T47D (cell line): ENCODE results near the gene C1QL1.
A peak's percentile ranks its signal among the peaks of the same experiment; 100 is the strongest.
"Not testable (repeated sequence)": the region's sequence is repeated elsewhere in the genome, so short reads cannot be mapped to it uniquely, and the experiment has no call there.

Experiments used
- DNase-seq, 2 experiments: peaks; one replicate each; pipeline versions ENCODE4 v3.0.0 to v3.0.0-alpha.2; 2011 to 2012; ENCODE audit warnings: low read depth in 1 of 2, low spot score in 1 of 2
- JUND ChIP-seq: IDR thresholded peaks from 2 replicates; pipeline ENCODE4 v1.6.1; 2012; ENCODE audit warnings: low read depth
- in situ Hi-C: cut with HindIII; loops from 2 replicates; pipeline ENCODE4 v1.10.0; 2016; ENCODE audit warnings: low sequenced_read_pairs, low pct_unique_long_range_greater_than_20kb

Gene C1QL1

DNA sequence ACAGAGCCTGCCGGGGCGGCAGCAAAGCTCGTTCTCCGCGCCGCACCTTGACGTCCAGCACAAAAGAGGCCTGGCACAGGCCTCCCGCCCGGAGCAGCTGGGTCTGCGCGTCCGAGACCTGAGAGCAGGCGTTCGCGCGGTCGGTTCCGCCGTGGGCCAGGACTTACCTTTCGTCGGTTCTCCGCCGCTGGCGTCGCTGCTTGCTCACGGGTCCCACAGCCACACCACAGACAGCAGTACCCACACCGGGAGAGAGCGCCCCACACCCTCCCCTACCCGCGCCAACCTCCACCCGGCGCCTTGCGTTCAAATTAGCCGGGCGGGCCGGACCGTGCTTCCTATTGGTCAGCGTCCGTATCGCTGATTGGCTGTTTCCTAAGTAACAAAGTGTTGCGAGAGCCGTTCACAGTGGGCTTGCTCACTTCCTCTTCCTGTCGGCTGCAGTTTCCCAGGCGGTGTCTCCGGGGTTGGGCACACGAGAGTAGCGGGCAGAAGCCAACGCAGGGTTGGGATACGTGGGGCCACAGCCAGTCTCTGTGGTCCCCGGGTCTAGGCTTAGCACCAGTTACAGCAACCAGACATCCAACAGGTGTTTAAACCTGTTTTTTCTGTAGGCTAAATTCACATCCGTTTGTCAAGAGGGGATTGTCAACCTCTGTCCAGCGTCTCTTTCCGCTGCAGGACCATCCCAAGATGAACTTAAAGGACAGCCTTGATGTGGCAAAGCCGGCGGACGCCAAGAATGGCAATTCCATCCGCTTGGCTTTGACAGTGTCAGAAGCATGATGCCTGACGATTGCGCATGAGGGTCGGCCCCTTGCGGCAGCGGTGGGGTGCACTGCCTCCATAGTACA lies 20.4 kb downstream of the C1QL1 start, which contains the start of gene KIF18B:
Gene KIF18B, minus strand, starts transcription at position 313 of the 854 bp plus-strand sequence. CDS start 11,429 bp downstream, outside the sequence.
- TF ChIP-seq JUND, result no peak
- DNase-seq, result peak; percentile 99 to 100
- in situ Hi-C loops, result no loop called here

DNA sequence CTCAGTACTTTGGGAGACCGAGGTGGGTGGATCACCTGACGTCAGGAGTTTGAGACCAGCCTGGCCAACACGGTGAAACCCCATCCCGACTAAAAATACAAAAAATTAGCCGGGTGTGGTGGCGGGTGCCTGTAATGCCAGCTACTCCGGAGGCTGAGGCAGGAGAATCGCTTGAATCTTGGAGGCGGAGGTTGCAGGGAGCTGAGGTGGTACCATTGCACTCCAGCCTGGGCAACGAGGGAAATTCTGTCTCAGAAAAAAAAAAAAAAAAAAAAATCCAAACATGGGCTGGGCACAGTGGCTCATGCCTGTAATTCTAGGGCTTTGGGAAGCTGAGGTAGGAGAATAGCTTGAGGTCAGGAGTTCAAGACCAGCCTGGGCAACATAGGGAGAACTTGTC lies 22.5 kb downstream of the C1QL1 start:
- DNase-seq, in situ Hi-C loops: not testable (repeated sequence)

DNA sequence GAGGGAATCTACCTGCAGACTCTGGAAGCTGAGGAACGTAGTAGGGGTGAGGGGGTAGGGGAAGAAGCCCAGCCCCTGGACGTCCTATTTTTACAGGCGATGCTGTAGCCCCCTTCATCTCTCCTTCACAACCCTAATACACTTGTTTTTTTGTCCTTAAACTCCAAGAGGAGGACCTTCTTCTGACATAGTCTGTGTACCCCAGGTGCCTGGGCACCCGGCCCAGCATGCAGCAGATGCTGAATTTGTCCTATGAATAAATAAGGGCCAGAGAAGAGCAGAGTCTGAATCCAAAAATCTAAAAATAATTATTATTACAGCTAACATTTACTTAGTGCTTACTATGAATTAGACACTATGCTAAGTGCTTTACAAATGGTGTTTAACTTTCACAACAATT lies 25.6 kb downstream of the C1QL1 start:
- TF ChIP-seq JUND, result no peak
- in situ Hi-C loops, result no loop called here
- DNase-seq, result no peak

GRCh38 chr17:44941712-44942331 lies 26.3 kb downstream of the C1QL1 start:
- TF ChIP-seq JUND, result no peak
- DNase-seq, result peak; percentile 60 to 86
- in situ Hi-C loops, result no loop called here

- DNase-seq, result no peak
- in situ Hi-C loops, result no loop called here
Measured at GRCh38 chr17:44940768-44941167, 27.3 kb downstream of the C1QL1 start.

DNA sequence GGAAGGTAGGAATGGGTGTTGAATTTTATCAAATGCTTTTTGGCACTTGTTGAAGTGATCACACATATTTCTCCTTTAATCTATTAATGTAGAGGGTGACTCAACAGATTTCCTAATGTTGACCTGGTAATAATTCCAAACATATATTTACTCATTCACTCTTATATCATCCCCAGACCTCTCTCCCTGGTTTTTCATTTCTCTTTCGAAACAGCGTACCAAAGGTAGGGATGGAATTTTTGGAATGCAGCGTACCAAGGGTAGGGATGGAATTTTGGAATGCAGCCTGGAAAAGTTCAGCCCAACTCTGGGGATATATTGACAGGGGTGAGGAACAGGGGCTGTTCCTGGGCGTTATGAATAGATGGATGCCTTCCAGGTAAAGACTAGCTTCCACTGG lies 27.8 kb downstream of the C1QL1 start:
- TF ChIP-seq JUND, result no peak
- in situ Hi-C loops, result no loop called here
- peak; percentile 53 to 71 for DNase-seq

More at GRCh38 chr17:44940768-44941167, 27.3 kb downstream of the C1QL1 start:
- no peak for TF ChIP-seq JUND

- no peak for DNase-seq
- in situ Hi-C loops, result no loop called here
- no peak for TF ChIP-seq JUND
Measured at GRCh38 chr17:44935116-44935515, 33.0 kb downstream of the C1QL1 start.

DNA sequence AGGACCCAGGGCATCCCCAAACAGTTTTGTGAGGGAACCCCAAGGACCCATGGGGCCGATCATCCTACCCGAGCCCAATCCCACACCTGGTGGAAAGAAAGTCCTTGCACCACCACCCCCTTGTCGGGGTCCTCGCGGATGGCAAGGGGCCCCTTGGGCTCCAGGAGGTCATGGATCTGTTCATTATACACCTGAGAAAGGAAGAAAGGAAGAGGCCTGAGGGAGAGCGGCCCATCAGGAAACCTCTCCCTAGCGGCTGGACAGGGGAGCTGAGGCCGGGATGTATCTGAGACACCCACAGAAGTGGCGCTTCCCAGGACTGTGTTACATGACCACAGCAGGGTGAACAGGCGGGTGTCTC lies 33.4 kb downstream of the C1QL1 start:
- in situ Hi-C loops, result no loop called here

DNA sequence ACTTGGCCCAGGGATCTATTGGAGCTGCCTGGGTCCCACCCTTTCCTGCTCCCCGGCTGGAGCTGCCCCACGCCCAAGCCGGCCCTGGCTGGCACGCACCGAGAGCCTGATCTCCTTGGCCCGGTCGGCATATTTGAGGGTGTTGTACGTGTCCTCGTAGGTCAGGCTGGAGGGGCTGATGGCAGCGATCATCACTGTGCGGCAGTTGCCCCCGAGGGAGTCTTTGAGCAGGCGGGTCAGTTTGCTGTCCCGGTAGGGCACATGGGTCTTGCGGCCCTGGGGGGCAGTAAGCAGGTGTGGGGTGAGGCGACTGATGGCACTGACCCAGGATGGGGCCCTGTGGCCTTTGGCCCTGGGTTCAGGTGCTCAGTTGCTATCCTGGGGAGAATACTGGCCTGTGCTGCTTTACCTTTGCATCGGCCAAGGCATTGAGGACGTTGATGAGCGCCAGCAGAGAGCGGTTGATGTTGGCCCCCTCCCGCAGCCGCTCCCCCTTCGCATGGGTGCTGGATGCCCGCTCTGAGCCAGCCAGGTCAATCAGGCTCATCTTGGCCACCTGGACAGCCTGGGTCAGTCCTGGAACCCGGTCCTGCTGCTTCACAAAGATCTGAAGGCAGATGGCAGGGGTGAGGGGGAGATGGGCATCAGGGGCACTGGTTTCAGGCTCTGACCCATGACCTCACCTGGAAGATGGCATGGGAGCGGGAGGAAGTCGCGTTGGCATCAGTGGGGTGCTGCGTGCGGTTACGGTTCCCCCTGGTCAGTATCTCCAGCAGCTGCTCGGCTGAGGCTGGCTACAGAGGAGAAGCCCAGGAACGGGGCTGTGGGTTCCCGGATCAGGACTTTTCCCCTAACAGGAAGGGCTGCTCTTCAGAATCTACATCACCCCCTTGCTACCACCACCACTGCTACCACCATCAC lies 34.0 kb downstream of the C1QL1 start:
- TF ChIP-seq JUND, result no peak
- no peak for DNase-seq
- in situ Hi-C loops, result no loop called here

More for the DNA sequence above, 33.4 kb downstream of the C1QL1 start:
- no peak for TF ChIP-seq JUND
- no peak for DNase-seq

DNA sequence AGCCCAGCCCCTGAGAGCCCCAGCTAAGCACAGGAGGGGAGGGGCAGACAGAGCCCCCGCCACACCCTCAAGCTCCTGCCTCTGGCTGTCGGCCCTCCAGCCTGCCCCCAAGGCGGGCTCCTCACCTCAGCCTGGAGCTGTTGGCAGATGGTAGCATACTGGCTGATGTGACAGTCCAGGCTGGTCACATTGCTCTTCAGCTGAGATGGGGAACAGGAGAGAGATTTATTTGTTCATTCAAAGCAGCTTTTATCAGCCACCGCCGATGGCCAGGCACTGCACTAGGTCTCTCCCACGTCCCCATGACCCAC lies 35.4 kb downstream of the C1QL1 start:
- no peak for DNase-seq
- in situ Hi-C loops, result no loop called here
- no peak for TF ChIP-seq JUND

DNA sequence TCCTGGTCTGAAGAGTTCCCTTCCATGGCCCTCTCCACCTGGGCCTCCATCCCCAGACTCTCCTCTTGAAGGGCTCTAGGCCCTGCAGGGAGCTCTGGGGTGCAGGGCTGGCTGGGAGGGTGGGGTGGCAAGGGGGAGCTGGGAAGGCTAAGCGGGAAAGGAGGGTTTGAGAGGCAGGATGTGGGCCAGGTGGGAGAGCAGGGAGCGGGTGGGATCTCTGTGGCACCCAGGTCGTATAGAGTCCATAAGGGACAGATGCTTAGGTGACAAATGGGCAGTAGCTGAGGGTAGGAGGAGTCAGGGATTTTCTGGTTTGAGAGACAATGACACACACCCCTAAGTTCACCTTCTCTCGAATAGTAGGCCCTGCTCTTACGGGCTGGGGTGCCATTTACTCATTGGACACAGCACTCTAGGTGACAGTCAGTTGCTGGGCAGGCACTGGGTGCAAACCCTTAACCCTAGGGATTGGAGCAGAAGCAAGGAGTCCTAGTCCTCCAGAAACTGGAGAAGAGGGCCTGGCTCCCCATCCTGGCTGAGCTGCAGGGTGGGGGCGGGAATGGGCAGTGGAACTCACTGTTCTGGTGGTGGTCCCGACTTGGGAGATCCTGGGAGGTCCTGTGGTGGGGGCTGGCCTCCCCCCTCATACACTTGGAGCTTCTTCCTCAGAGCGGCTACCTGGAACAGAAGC lies 35.9 kb downstream of the C1QL1 start:
- no peak for DNase-seq
- no peak for TF ChIP-seq JUND
- in situ Hi-C loops, result no loop called here

- in situ Hi-C loops, result no loop called here
- TF ChIP-seq JUND, result no peak
- no peak for DNase-seq
Measured at GRCh38 chr17:44931376-44931775, 36.7 kb downstream of the C1QL1 start.
